WTC11 (cell line): ENCODE measurements around the gene FASTK. TPM values are rescaled to one million over a fixed set of nuclear protein-coding genes. Genes with fewer than 3 reads are reported as not detected.

ENCODE experiments used
- ATAC-seq: fragments of 200-7000 bp; cut with Tn5 transposase; 2 replicates; pipeline ENCODE4 v1.10.0; 2021; ENCODE audit warnings: mild to moderate bottlenecking, moderate library complexity
- CTCF ChIA-PET: fragments of 300-600 bp; sonication (Branson Sonifier 250); formaldehyde crosslinking; loops from one replicate; lab custom pipeline; 2021; ENCODE audit warnings: antibody characterized with exemption; lab: Charles Lee
- POLR2A ChIA-PET: fragments of 350-600 bp; sonication (Branson Sonifier 250); formaldehyde crosslinking; loops from one replicate; lab custom pipeline; 2021; ENCODE audit warnings: antibody characterized with exemption; lab: Charles Lee
- DNase-seq: peaks from one replicate; pipeline ENCODE4 v3.0.0; 2021; ENCODE audit warnings: low spot score
- H3K27ac Mint-ChIP-seq: 2 replicates; pipeline ENCODE4 v1.8.0; 2021; ENCODE audit warnings: mixed read lengths
- H3K27me3 Mint-ChIP-seq: 2 replicates; pipeline ENCODE4 v1.8.0; 2021; ENCODE audit warnings: low read depth, mild to moderate bottlenecking, moderate library complexity, mixed read lengths
- H3K36me3 Mint-ChIP-seq: 2 replicates; pipeline ENCODE4 v1.8.0; 2021; ENCODE audit warnings: mixed read lengths
- H3K4me1 Mint-ChIP-seq: 2 replicates; pipeline ENCODE4 v1.8.0; 2022; ENCODE audit warnings: mixed read lengths
- H3K4me3 Mint-ChIP-seq: 2 replicates; pipeline ENCODE4 v1.8.0; 2021; ENCODE audit warnings: mild to moderate bottlenecking, moderate library complexity, mixed read lengths
- H3K9me3 Mint-ChIP-seq: 2 replicates; pipeline ENCODE4 v1.8.0; 2021; ENCODE audit warnings: mixed read lengths
- ATF6 ChIP-seq: sonication (generic); formaldehyde crosslinking; IDR thresholded peaks from 2 replicates; pipeline ENCODE4 v1.8.1; 2023; ENCODE audit warnings: mild to moderate bottlenecking, missing genetic modification reagents
- CTCF ChIP-seq: fragments of 200-600 bp; IDR thresholded peaks from 2 replicates; pipeline ENCODE4 v1.8.0; 2022; ENCODE audit warnings: antibody characterized with exemption
- ELF4 ChIP-seq: sonication (generic); formaldehyde crosslinking; IDR thresholded peaks from 2 replicates; pipeline ENCODE4 v1.8.1; 2022; ENCODE audit warnings: low read depth, mild to moderate bottlenecking, moderate library complexity, missing genetic modification reagents
- EMX1 ChIP-seq: fragments of 250-450 bp; sonication (Bioruptor Pico); IDR thresholded peaks from 2 replicates; pipeline ENCODE4 v1.8.0; 2021; ENCODE audit warnings: mild to moderate bottlenecking
- FOXK1 ChIP-seq: sonication (generic); formaldehyde crosslinking; IDR thresholded peaks from 2 replicates; pipeline ENCODE4 v1.8.0; 2022; ENCODE audit warnings: mild to moderate bottlenecking, moderate library complexity, missing genetic modification reagents
- FOXP4 ChIP-seq: sonication (generic); formaldehyde crosslinking; IDR thresholded peaks from 2 replicates; pipeline ENCODE4 v1.8.0; 2022; ENCODE audit warnings: mild to moderate bottlenecking, missing genetic modification reagents
- GTF2I ChIP-seq: fragments of 250-450 bp; sonication (Bioruptor Pico); conservative IDR thresholded peaks from 2 replicates; pipeline ENCODE4 v1.4.0; 2021; ENCODE audit warnings: mild to moderate bottlenecking
- HMGA2 ChIP-seq: fragments of 250-450 bp; sonication (Bioruptor Pico); IDR thresholded peaks from 2 replicates; pipeline ENCODE4 v1.4.0; 2021; ENCODE audit warnings: mild to moderate bottlenecking, moderate library complexity
- KAT7 ChIP-seq: sonication (generic); formaldehyde crosslinking; IDR thresholded peaks from 2 replicates; pipeline ENCODE4 v1.8.1; 2023; ENCODE audit warnings: missing genetic modification reagents, mild to moderate bottlenecking, borderline replicate concordance
- MYBL2 ChIP-seq: sonication (generic); formaldehyde crosslinking; IDR thresholded peaks from 2 replicates; pipeline ENCODE4 v1.8.1; 2023; ENCODE audit warnings: mild to moderate bottlenecking, moderate library complexity, missing genetic modification reagents
- NR3C1 ChIP-seq: sonication (generic); formaldehyde crosslinking; conservative IDR thresholded peaks from 2 replicates; pipeline ENCODE4 v1.8.1; 2023; ENCODE audit warnings: low read depth, mild to moderate bottlenecking, missing genetic modification reagents
- PRRX2 ChIP-seq: fragments of 250-450 bp; sonication (Bioruptor Pico); IDR thresholded peaks from 2 replicates; pipeline ENCODE4 v1.8.0; 2021; ENCODE audit warnings: mild to moderate bottlenecking
- TEAD4 ChIP-seq: sonication (generic); formaldehyde crosslinking; IDR thresholded peaks from 2 replicates; pipeline ENCODE4 v1.8.0; 2022; ENCODE audit warnings: mild to moderate bottlenecking, missing genetic modification reagents
- TP53 ChIP-seq: sonication (generic); formaldehyde crosslinking; IDR thresholded peaks from 2 replicates; pipeline ENCODE4 v1.8.1; 2023; ENCODE audit warnings: mild to moderate bottlenecking, missing genetic modification reagents
- ZNF121 ChIP-seq: sonication (generic); formaldehyde crosslinking; IDR thresholded peaks from 2 replicates; pipeline ENCODE4 v1.8.0; 2023; ENCODE audit warnings: missing genetic modification reagents
- ZSCAN18 ChIP-seq: fragments of 250-450 bp; sonication (Bioruptor Pico); IDR thresholded peaks from 2 replicates; pipeline ENCODE4 v2.1.2; 2022; ENCODE audit warnings: mild to moderate bottlenecking, moderate library complexity
- total RNA-seq: library from RNA; stranded (reverse); gene quantifications from 3 replicates; pipeline ENCODE4 v1.2.3, GENCODE V29; 2021

Gene FASTK
- total RNA-seq, 1 experiment from 2014 or later = 70.2 TPM

DNA sequence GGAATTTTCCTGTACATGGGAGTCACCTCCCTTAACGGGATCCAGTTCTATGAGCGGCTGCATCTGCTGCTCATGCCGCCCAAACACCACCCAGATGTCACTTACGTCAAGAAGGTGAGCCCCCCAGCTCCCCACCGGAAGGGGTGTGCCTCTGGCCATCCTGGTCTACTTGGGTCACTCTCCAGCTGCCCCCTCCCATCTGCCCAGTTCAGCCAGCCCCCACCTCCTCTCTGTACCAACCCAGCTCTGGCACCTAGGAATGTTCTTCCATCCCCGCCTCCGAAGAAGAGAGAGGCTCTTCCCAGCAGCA, 5.0 kb downstream of the FASTK start (continued):
- TF ChIP-seq HMGA2 (CRISPR knock-in tag) (no peak), ATF6 (no peak), MYBL2 (CRISPR knock-in tag) (no peak)

DNA sequence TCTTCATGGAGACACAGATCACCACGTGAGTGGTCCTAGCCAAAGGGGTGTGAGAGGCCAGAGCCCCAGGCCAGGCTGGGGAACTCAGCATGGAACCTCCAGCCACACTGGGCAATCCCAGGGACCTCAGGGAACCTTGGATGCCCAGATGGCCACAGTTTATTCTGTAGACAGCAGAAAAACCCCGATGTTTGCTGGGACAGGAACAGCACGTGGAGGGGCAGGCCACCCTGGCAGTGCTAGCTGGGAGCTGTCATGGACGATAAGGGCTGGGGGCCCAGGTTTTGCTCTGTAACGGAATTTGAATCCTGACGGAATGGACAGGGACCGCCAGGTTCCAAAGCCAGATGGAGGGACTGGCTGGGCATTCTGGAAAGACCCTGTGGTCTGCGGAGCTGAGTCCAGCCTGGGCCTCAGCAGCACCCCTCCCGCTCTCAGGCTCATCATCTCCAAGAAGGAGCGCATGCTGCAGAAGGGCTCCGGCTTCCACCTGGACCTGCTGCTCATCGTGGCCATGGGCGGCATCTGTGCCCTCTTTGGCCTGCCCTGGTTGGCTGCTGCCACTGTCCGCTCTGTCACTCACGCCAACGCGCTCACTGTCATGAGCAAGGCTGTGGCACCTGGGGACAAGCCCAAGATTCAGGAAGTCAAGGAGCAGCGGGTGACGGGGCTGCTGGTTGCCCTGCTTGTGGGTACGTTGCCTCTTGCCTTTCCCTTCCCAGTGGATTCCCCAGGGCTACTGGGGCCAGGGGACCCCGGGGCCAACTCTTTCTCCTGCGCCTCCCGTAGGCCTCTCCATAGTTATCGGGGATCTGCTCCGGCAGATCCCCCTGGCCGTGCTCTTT, 5.6 kb downstream of the FASTK start:
- no peak for ATAC-seq
- Mint-ChIP-seq H3K9me3 (no peaks in the 10 kb centered on the region), H3K4me3 (no peak overlapping the region), H3K4me1 (peaks cover 29% of the 10 kb centered on the region), H3K27ac (no peak overlapping the region), H3K36me3 (peaks cover 27% of the 10 kb centered on the region), H3K27me3 (no peaks in the 10 kb centered on the region)
- POLR2A ChIA-PET = no interaction called here
- CTCF ChIA-PET = interaction anchor here (1.3 to 4.8 kb wide), 3 partner anchors 13 to 112 kb away, joined by 3 to 64 read pairs (median 3); no protein-coding TSS in a partner anchor
- DNase-seq = no peak
- no peak for TF ChIP-seq ZSCAN18 (CRISPR knock-in tag)
- TF ChIP-seq PRRX2 (CRISPR knock-in tag) = no peak
- no peak for TF ChIP-seq FOXP4 (CRISPR knock-in tag)
- TF ChIP-seq KAT7 (CRISPR knock-in tag) = no peak
- no peak for TF ChIP-seq CTCF
- TF ChIP-seq GTF2I (CRISPR knock-in tag) = no peak
- TF ChIP-seq NR3C1 (CRISPR knock-in tag) = no peak
- TF ChIP-seq ZNF121 (CRISPR knock-in tag) = no peak
- TF ChIP-seq TP53 = no peak
- TF ChIP-seq ELF4 (CRISPR knock-in tag) = no peak
- no peak for TF ChIP-seq TEAD4 (CRISPR knock-in tag)
- no peak for TF ChIP-seq FOXK1 (CRISPR knock-in tag)

DNA sequence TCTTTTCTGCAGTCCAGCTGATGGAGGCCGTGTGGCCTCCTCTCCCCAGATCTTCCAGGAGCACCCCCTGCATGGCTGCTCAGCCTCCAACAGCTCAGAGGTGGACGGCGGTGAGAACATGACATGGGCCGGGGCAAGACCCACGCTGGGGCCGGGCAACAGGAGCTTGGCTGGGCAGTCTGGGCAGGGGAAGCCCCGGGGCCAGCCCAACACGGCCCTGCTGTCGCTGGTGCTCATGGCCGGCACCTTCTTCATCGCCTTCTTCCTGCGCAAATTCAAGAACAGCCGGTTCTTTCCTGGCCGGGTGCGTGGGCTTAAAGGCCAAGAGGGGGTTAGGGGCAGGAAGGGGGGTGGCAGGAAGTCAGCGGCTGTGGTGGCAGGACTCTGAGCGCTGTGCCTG, 6.6 kb downstream of the FASTK start:
- DNase-seq = no peak
- no peak overlapping the region for H3K4me3 Mint-ChIP-seq
- ChIA-PET POLR2A (no interaction called here), CTCF (interaction anchor here (0.9 to 1.3 kb wide), 2 partner anchors 12 kb away, joined by 3 read pairs; no protein-coding TSS in a partner anchor)
- no peak overlapping the region for H3K27ac Mint-ChIP-seq
- H3K27me3 Mint-ChIP-seq = no peaks in the 10 kb centered on the region
- peaks cover 34% of the 10 kb centered on the region for H3K36me3 Mint-ChIP-seq
- ATAC-seq = no peak
- no peak for TF ChIP-seq EMX1 (CRISPR knock-in tag)
- H3K9me3 Mint-ChIP-seq = no peaks in the 10 kb centered on the region
- H3K4me1 Mint-ChIP-seq = peaks cover 21% of the 10 kb centered on the region
